PC-9 (cell line): ENCODE measurements around the gene MSH3. TPM values are rescaled to one million over a fixed set of nuclear protein-coding genes. Genes with fewer than 3 reads are reported as not detected.

Experiments used
- BruUV-seq: library from RNA; stranded (reverse); fragments of 400-500 nt; replicated peaks from 2 replicates; lab custom pipeline; 2021; lab: Mats Ljungman, UMichigan
- CTCF ChIA-PET: fragments of 300-600 bp; sonication (Branson Sonifier 250); formaldehyde crosslinking; loops from one replicate; lab custom pipeline; 2022; ENCODE audit warnings: antibody characterized with exemption; lab: Charles Lee
- POLR2A ChIA-PET: fragments of 300-600 bp; sonication (Branson Sonifier 250); formaldehyde crosslinking; loops from one replicate; lab custom pipeline; 2022; ENCODE audit warnings: antibody characterized with exemption; ENCODE audit not compliant: unreplicated experiment; lab: Charles Lee
- DNase-seq, 2 experiments: peaks; one replicate each; pipeline versions ENCODE4 v3.0.0 to v3.0.0-alpha.2; 2015 to 2022; ENCODE audit warnings: mixed read lengths in 1 of 2
- H2AFZ ChIP-seq: fragments of 200-600 bp; sonication (generic); 2 replicates; pipeline ENCODE4 v1.8.1; 2017; ENCODE audit warnings: antibody characterized with exemption
- H3F3A ChIP-seq: fragments of 200-600 bp; sonication (generic); 2 replicates; pipeline ENCODE4 v1.8.1; 2017; ENCODE audit warnings: antibody characterized with exemption, mild to moderate bottlenecking, low read depth; ENCODE audit not compliant: insufficient read depth
- H3K27ac ChIP-seq: fragments of 200-600 bp; sonication (generic); 2 replicates; pipeline ENCODE4 v1.6.1; 2016; ENCODE audit warnings: mixed run types
- H3K27me3 ChIP-seq: fragments of 200-600 bp; sonication (generic); 2 replicates; pipeline ENCODE4 v1.6.1; 2016; ENCODE audit warnings: low read depth, mixed run types; ENCODE audit not compliant: insufficient read depth
- H3K36me3 ChIP-seq: fragments of 200-600 bp; sonication (generic); 2 replicates; pipeline ENCODE4 v1.6.1; 2016; ENCODE audit warnings: low read depth, mixed run types
- H3K4me1 ChIP-seq: fragments of 200-600 bp; sonication (generic); replicated peaks from 2 replicates; pipeline ENCODE4 v1.6.1; 2016; ENCODE audit warnings: mixed run types; ENCODE audit not compliant: insufficient read depth
- H3K4me2 ChIP-seq: fragments of 200-600 bp; sonication (generic); 2 replicates; pipeline ENCODE4 v1.6.1; 2017; ENCODE audit warnings: mixed run types
- H3K4me3 ChIP-seq: fragments of 200-600 bp; sonication (generic); 2 replicates; pipeline ENCODE4 v1.6.1; 2016; ENCODE audit warnings: mixed run types
- H3K79me2 ChIP-seq: fragments of 200-600 bp; sonication (generic); 2 replicates; pipeline ENCODE4 v1.6.1; 2017; ENCODE audit warnings: low read depth, mixed run types
- H3K9me2 ChIP-seq: fragments of 200-600 bp; sonication (generic); 2 replicates; pipeline ENCODE4 v1.8.1; 2017; ENCODE audit warnings: mild to moderate bottlenecking; ENCODE audit not compliant: insufficient read depth
- H3K9me3 ChIP-seq: fragments of 200-600 bp; sonication (generic); 2 replicates; pipeline ENCODE4 v1.8.1; 2016; ENCODE audit warnings: low read depth; ENCODE audit not compliant: insufficient read depth
- H4K20me1 ChIP-seq: fragments of 200-600 bp; sonication (generic); 2 replicates; pipeline ENCODE4 v1.8.1; 2017; ENCODE audit not compliant: insufficient read depth
- CTCF ChIP-seq: fragments of 200-600 bp; sonication (generic); conservative IDR thresholded peaks from 2 replicates; pipeline ENCODE4 v1.6.1; 2017; ENCODE audit warnings: mixed run types, antibody characterized with exemption, mild to moderate bottlenecking, moderate library complexity
- EZH2 ChIP-seq: fragments of 200-600 bp; sonication (generic); IDR thresholded peaks from 2 replicates; pipeline ENCODE4 v1.8.0; 2017; ENCODE audit warnings: antibody characterized with exemption, low read depth
- intact Hi-C: fragments of 100-400 bp; cut with micrococcal nuclease; formaldehyde crosslinking; loops from one replicate; pipeline ENCODE4 v1.10.0; 2022; ENCODE audit not compliant: unreplicated experiment
- total RNA-seq: library from RNA; stranded (reverse); gene quantifications from 2 replicates; pipeline ENCODE4 v1.2.3, GENCODE V29; 2021

MSH3 gene
- total RNA-seq, 1 experiment from 2014 or later = 16.9 TPM

- no TSS peak for BruUV-seq
- H3K36me3 ChIP-seq = peaks cover 4% of the 10 kb centered on the region
- DNase-seq = peak in 1 of 2 experiments; percentile 37
- H3K9me3 ChIP-seq = no peaks in the 10 kb centered on the region
- H3K4me1 ChIP-seq = 0 out of 2 replicates have a peak, but pooled peaks cover 3% of the 10 kb centered on the region
- intact Hi-C loops = no loop called here
- H3K9me2 ChIP-seq = no peaks in the 10 kb centered on the region
- H4K20me1 ChIP-seq = no peaks in the 10 kb centered on the region
- H3K27ac ChIP-seq = no peak overlapping the region
- H3K4me3 ChIP-seq = no peak overlapping the region
- no peaks in the 10 kb centered on the region for H3K27me3 ChIP-seq
- no peaks in the 10 kb centered on the region for H3F3A ChIP-seq
- TF ChIP-seq EZH2 = no peak
- ChIA-PET CTCF (no interaction called here), POLR2A (no interaction called here)
- no peak overlapping the region for H2AFZ ChIP-seq
- H3K4me2 ChIP-seq = no peak overlapping the region
- H3K79me2 ChIP-seq = no peaks in the 10 kb centered on the region
These were observed 91.0 kb downstream of the MSH3 start for GRCh38 chr5:80745490-80745889.

GRCh38 chr5:80747922-80748321 lies 93.5 kb downstream of the MSH3 start:
- Histone ChIP-seq H3K27ac (no peak overlapping the region), H3K36me3 (peaks cover 7% of the 10 kb centered on the region), H3K4me2 (no peak overlapping the region), H3K9me2 (no peaks in the 10 kb centered on the region), H3K4me3 (no peak overlapping the region), H4K20me1 (no peaks in the 10 kb centered on the region), H3F3A (no peaks in the 10 kb centered on the region), H3K27me3 (no peaks in the 10 kb centered on the region), H3K9me3 (no peaks in the 10 kb centered on the region), H2AFZ (no peak overlapping the region), H3K79me2 (no peaks in the 10 kb centered on the region), H3K4me1 (0 out of 2 replicates have a peak, but pooled peaks cover 3% of the 10 kb centered on the region)
- no TSS peak for BruUV-seq
- TF ChIP-seq CTCF = no peak
- TF ChIP-seq EZH2 = no peak
- ChIA-PET POLR2A (interaction anchor here (0.7 kb wide), 1 partner anchor 488 kb away, joined by 7 read pairs; no protein-coding TSS in a partner anchor), CTCF (no interaction called here)
- intact Hi-C loops = no loop called here
- no peak for DNase-seq

- BruUV-seq = no TSS peak
- H3K9me3 ChIP-seq = no peaks in the 10 kb centered on the region
- H4K20me1 ChIP-seq = no peaks in the 10 kb centered on the region
- H3F3A ChIP-seq = no peaks in the 10 kb centered on the region
- ChIA-PET POLR2A (no interaction called here), CTCF (no interaction called here)
- no peak overlapping the region for H3K4me2 ChIP-seq
- no peak overlapping the region for H3K4me3 ChIP-seq
- H3K27me3 ChIP-seq = no peaks in the 10 kb centered on the region
- H3K79me2 ChIP-seq = no peaks in the 10 kb centered on the region
- no peak overlapping the region for H3K27ac ChIP-seq
- DNase-seq = no peak
- H3K36me3 ChIP-seq = peaks cover 3% of the 10 kb centered on the region; the same call in 1 of the 2 replicates
- H3K4me1 ChIP-seq = no peaks in the 10 kb centered on the region
- TF ChIP-seq CTCF (no peak), EZH2 (no peak)
- no peaks in the 10 kb centered on the region for H3K9me2 ChIP-seq
- intact Hi-C loops = no loop called here
- no peak overlapping the region for H2AFZ ChIP-seq
These were observed 98.0 kb downstream of the MSH3 start for GRCh38 chr5:80752427-80752826.

GRCh38 chr5:80753712-80754111 lies 99.3 kb downstream of the MSH3 start:
- no peaks in the 10 kb centered on the region for H3F3A ChIP-seq
- no peaks in the 10 kb centered on the region for H3K4me1 ChIP-seq
- no TSS peak for BruUV-seq
- H4K20me1 ChIP-seq = no peaks in the 10 kb centered on the region
- H2AFZ ChIP-seq = no peak overlapping the region
- no peak for DNase-seq
- no peaks in the 10 kb centered on the region for H3K27me3 ChIP-seq
- H3K27ac ChIP-seq = no peak overlapping the region
- ChIA-PET POLR2A (no interaction called here), CTCF (no interaction called here)
- peaks cover 8% of the 10 kb centered on the region; the same call in 1 of the 2 replicates for H3K36me3 ChIP-seq
- H3K79me2 ChIP-seq = no peaks in the 10 kb centered on the region
- H3K4me3 ChIP-seq = no peak overlapping the region
- no peaks in the 10 kb centered on the region for H3K9me3 ChIP-seq
- TF ChIP-seq CTCF = no peak
- no peak for TF ChIP-seq EZH2
- H3K9me2 ChIP-seq = no peaks in the 10 kb centered on the region
- H3K4me2 ChIP-seq = no peak overlapping the region
- intact Hi-C loops = no loop called here
